ENCODE data around the gene ST6GALNAC3. TPM values are rescaled to one million over a fixed set of nuclear protein-coding genes. Genes with fewer than 3 reads are reported as not detected.

The ST6GALNAC3 gene
- polyA plus RNA-seq, 1 donor (not counting 4 experiments of a cell fraction or from before 2014, with no cell fraction given) = 0.08 TPM

- H3K4me1 ChIP-seq (ENCODE audit: control insufficient read depth, extremely low read depth, insufficient read depth, low read length) = no peaks in the 10 kb centered on the region
- H3K9me1 ChIP-seq (ENCODE audit: control insufficient read depth, extremely low read depth, insufficient read depth, low read length) = no peaks in the 10 kb centered on the region
- no peak overlapping the region for H3K9ac ChIP-seq (ENCODE audit: control insufficient read depth, extremely low read depth, insufficient read depth, low read length)
- dilution Hi-C loops (cut with MboI; ENCODE audit: extremely low pct_ligation_motif_present, low sequenced_read_pairs) = no loop called here
- H2AFZ ChIP-seq (ENCODE audit: control insufficient read depth, low read length) = no peak overlapping the region
- no peaks in the 10 kb centered on the region for H4K20me1 ChIP-seq (ENCODE audit: control insufficient read depth, extremely low read depth, insufficient read depth, low read length)
- no peaks in the 10 kb centered on the region for H3K9me3 ChIP-seq (ENCODE audit: control insufficient read depth, low read depth, low read length)
- no peak for FAIRE-seq
- no peak overlapping the region for H3K27ac ChIP-seq (ENCODE audit: control insufficient read depth, insufficient read depth, low read length)
- TF ChIP-seq EZH2 (IDR thresholded peaks at IDR 0.05; ENCODE audit: low read length) (no peak), CTCF (optimal IDR thresholded peaks at IDR 0.05 in 1 of 3, IDR thresholded peaks at IDR 0.05 in 1 of 3, conservative IDR thresholded peaks at IDR 0.05 in 1 of 3; ENCODE audit: extremely low read depth in 1 of 3, insufficient read depth in 2 of 3, low read length in 3 of 3) (no peak)
- H3K79me2 ChIP-seq (ENCODE audit: control insufficient read depth, insufficient read depth, low read length) = no peaks in the 10 kb centered on the region
- H3K4me3 ChIP-seq (ENCODE audit: control insufficient read depth in 2 of 3, extremely low read depth in 1 of 3, insufficient read depth in 2 of 3, low read depth in 1 of 3, low read length in 3 of 3) = no peak overlapping the region
- no peaks in the 10 kb centered on the region for H3K36me3 ChIP-seq (ENCODE audit: control insufficient read depth in 2 of 2, extremely low read depth in 1 of 2, insufficient read depth in 2 of 2, low read length in 2 of 2)
- H3K4me2 ChIP-seq (ENCODE audit: control insufficient read depth, extremely low read depth, insufficient read depth, low read depth, low read length) = no peak overlapping the region
- DNase-seq (ENCODE audit: low read depth, low spot score) = no peak
- no peaks in the 10 kb centered on the region for H3K27me3 ChIP-seq (ENCODE audit: control insufficient read depth, extremely low read depth, insufficient read depth, low read length)
These were observed 487.7 kb downstream of the ST6GALNAC3 start for GRCh38 chr1:76562292-76562691.

- no peaks in the 10 kb centered on the region for H3K4me1 ChIP-seq (ENCODE audit: control insufficient read depth, extremely low read depth, insufficient read depth, low read length)
- H3K9me1 ChIP-seq (ENCODE audit: control insufficient read depth, extremely low read depth, insufficient read depth, low read length) = no peaks in the 10 kb centered on the region
- no peaks in the 10 kb centered on the region for H3K36me3 ChIP-seq (ENCODE audit: control insufficient read depth in 2 of 2, extremely low read depth in 1 of 2, insufficient read depth in 2 of 2, low read length in 2 of 2)
- no peak overlapping the region for H2AFZ ChIP-seq (ENCODE audit: control insufficient read depth, low read length)
- H3K9me3 ChIP-seq (ENCODE audit: control insufficient read depth, low read depth, low read length) = no peaks in the 10 kb centered on the region
- no peak overlapping the region for H3K4me2 ChIP-seq (ENCODE audit: control insufficient read depth, extremely low read depth, insufficient read depth, low read depth, low read length)
- H4K20me1 ChIP-seq (ENCODE audit: control insufficient read depth, extremely low read depth, insufficient read depth, low read length) = no peaks in the 10 kb centered on the region
- FAIRE-seq (no peak), DNase-seq (ENCODE audit: low read depth, low spot score) (no peak)
- no peaks in the 10 kb centered on the region for H3K27me3 ChIP-seq (ENCODE audit: control insufficient read depth, extremely low read depth, insufficient read depth, low read length)
- no peak overlapping the region for H3K4me3 ChIP-seq (ENCODE audit: control insufficient read depth in 2 of 3, extremely low read depth in 1 of 3, insufficient read depth in 2 of 3, low read depth in 1 of 3, low read length in 3 of 3)
- H3K79me2 ChIP-seq (ENCODE audit: control insufficient read depth, insufficient read depth, low read length) = no peaks in the 10 kb centered on the region
- dilution Hi-C loops (cut with MboI; ENCODE audit: extremely low pct_ligation_motif_present, low sequenced_read_pairs) = no loop called here
- no peak overlapping the region for H3K27ac ChIP-seq (ENCODE audit: control insufficient read depth, insufficient read depth, low read length)
- TF ChIP-seq EZH2 (IDR thresholded peaks at IDR 0.05; ENCODE audit: low read length) (no peak), CTCF (optimal IDR thresholded peaks at IDR 0.05 in 1 of 3, IDR thresholded peaks at IDR 0.05 in 1 of 3, conservative IDR thresholded peaks at IDR 0.05 in 1 of 3; ENCODE audit: extremely low read depth in 1 of 3, insufficient read depth in 2 of 3, low read length in 3 of 3) (no peak)
- H3K9ac ChIP-seq (ENCODE audit: control insufficient read depth, extremely low read depth, insufficient read depth, low read length) = no peak overlapping the region
These were observed 494.2 kb downstream of the ST6GALNAC3 start for GRCh38 chr1:76568573-76569238.

Measured in keratinocyte (primary cell).